MM.1S (cell line): Measurements from ENCODE around the gene RSPH6A.

Source experiments
- CTCF ChIP-seq: fragments of 300-600 bp; sonication (generic); IDR thresholded peaks from 2 replicates; pipeline ENCODE4 v1.5.1; 2016; ENCODE audit warnings: antibody characterized with exemption, low read length, mixed read lengths
- EZH2 ChIP-seq: fragments of 300-600 bp; sonication (generic); optimal IDR thresholded peaks from 2 replicates; pipeline ENCODE3; 2017; ENCODE audit warnings: low read depth, mild to moderate bottlenecking, antibody characterized with exemption, low read length, mixed read lengths
- EZH2phosphoT487 ChIP-seq: fragments of 300-600 bp; sonication (generic); IDR thresholded peaks from 2 replicates; pipeline ENCODE4 v1.6.1; 2018; ENCODE audit warnings: antibody characterized with exemption, low read length

GRCh38 chr19:45781214-45782161 lies 33.6 kb downstream of the RSPH6A start:
- TF ChIP-seq EZH2phosphoT487 = no peak
- TF ChIP-seq CTCF = no peak
- TF ChIP-seq EZH2 = no peak
